ENCODE measurements around the gene UQCRHL. TPM values are rescaled to one million over a fixed set of nuclear protein-coding genes. Genes with fewer than 3 reads are reported as not detected.

UQCRHL gene
- total RNA-seq, 2 donors from 2014 or later, result 1.6 to 3.7 TPM

GRCh38 chr1:15775706-15776105 is 31.7 kb downstream of the UQCRHL start:
- no peaks in the 10 kb centered on the region for H3K27me3 Mint-ChIP-seq (ENCODE audit: insufficient read depth)
- peaks cover 73% of the 10 kb centered on the region for H3K36me3 Mint-ChIP-seq (ENCODE audit: low read depth)

GRCh38 chr1:15771836-15772515 is 35.5 kb downstream of the UQCRHL start:
- no peaks in the 10 kb centered on the region for H3K27me3 Mint-ChIP-seq (ENCODE audit: insufficient read depth)
- WGBS, 2 experiments (ENCODE audit: insufficient coverage in 1 of 2, insufficient read length in 1 of 2), result 92 to 93% methylated on average over 4 to 6 of the region's 6 CpGs
- H3K4me1 Mint-ChIP-seq, result no peaks in the 10 kb centered on the region
- H3K9ac ChIP-seq (ENCODE audit: extremely low read depth, low read length, poor library complexity, severe bottlenecking), result no peak overlapping the region
- no peaks in the 10 kb centered on the region for H3K9me3 ChIP-seq (ENCODE audit: control insufficient read depth, low read length)
- no peak overlapping the region for H3K4me3 ChIP-seq (ENCODE audit: low read length)
- no peaks in the 10 kb centered on the region for H3K27me3 ChIP-seq (ENCODE audit: control insufficient read depth, insufficient read depth, low read length, poor library complexity, severe bottlenecking)
- no peak for TF ChIP-seq CTCF (conservative IDR thresholded peaks at IDR 0.05)
- DNase-seq, result no peak
- no peaks in the 10 kb centered on the region for H3K9me3 Mint-ChIP-seq
- H3K4me1 ChIP-seq (ENCODE audit: control insufficient read depth, insufficient read depth, low read length), result no peaks in the 10 kb centered on the region
- H3K27ac Mint-ChIP-seq, result peak overlapping the region; percentile 74
- no peak overlapping the region for H3K4me3 Mint-ChIP-seq
- peaks cover 65% of the 10 kb centered on the region for H3K36me3 Mint-ChIP-seq (ENCODE audit: low read depth)
- H3K36me3 ChIP-seq (ENCODE audit: control insufficient read depth, insufficient read depth, low read length), result peaks cover 81% of the 10 kb centered on the region
- H3K27ac ChIP-seq (ENCODE audit: low read depth, low read length), result no peak overlapping the region

More at GRCh38 chr1:15775706-15776105, 31.7 kb downstream of the UQCRHL start:
- Histone ChIP-seq H3K36me3 (ENCODE audit: control insufficient read depth, insufficient read depth, low read length) (peaks cover 86% of the 10 kb centered on the region), H3K9ac (ENCODE audit: extremely low read depth, low read length, poor library complexity, severe bottlenecking) (no peak overlapping the region), H3K4me1 (ENCODE audit: control insufficient read depth, insufficient read depth, low read length) (no peaks in the 10 kb centered on the region), H3K27ac (ENCODE audit: low read depth, low read length) (no peak overlapping the region), H3K9me3 (ENCODE audit: control insufficient read depth, low read length) (no peaks in the 10 kb centered on the region), H3K27me3 (ENCODE audit: control insufficient read depth, insufficient read depth, low read length, poor library complexity, severe bottlenecking) (no peaks in the 10 kb centered on the region), H3K4me3 (ENCODE audit: low read length) (no peak overlapping the region)
- TF ChIP-seq CTCF (conservative IDR thresholded peaks at IDR 0.05), result no peak
- Mint-ChIP-seq H3K4me1 (peaks cover 3% of the 10 kb centered on the region), H3K4me3 (no peak overlapping the region), H3K9me3 (no peaks in the 10 kb centered on the region), H3K27ac (no peak overlapping the region)
- WGBS, 2 experiments (ENCODE audit: insufficient coverage in 1 of 2, insufficient read length in 1 of 2), result 97% methylated on average over 2 of the region's 2 CpGs; no CpG with 5 or more reads in 1 of the 2 experiments
- no peak for DNase-seq

- H3K9me3 ChIP-seq (ENCODE audit: control insufficient read depth, low read length), result no peaks in the 10 kb centered on the region
- no peak overlapping the region for H3K9ac ChIP-seq (ENCODE audit: extremely low read depth, low read length, poor library complexity, severe bottlenecking)
- Mint-ChIP-seq H3K4me3 (no peak overlapping the region), H3K27ac (no peak overlapping the region), H3K27me3 (ENCODE audit: insufficient read depth) (no peaks in the 10 kb centered on the region), H3K9me3 (no peaks in the 10 kb centered on the region), H3K36me3 (ENCODE audit: low read depth) (peaks cover 60% of the 10 kb centered on the region), H3K4me1 (no peaks in the 10 kb centered on the region)
- 95 to 97% methylated on average over 10 to 14 of the region's 14 CpGs for WGBS, 2 experiments (ENCODE audit: insufficient coverage in 1 of 2, insufficient read length in 1 of 2)
- no peaks in the 10 kb centered on the region for H3K4me1 ChIP-seq (ENCODE audit: control insufficient read depth, insufficient read depth, low read length)
- no peaks in the 10 kb centered on the region for H3K27me3 ChIP-seq (ENCODE audit: control insufficient read depth, insufficient read depth, low read length, poor library complexity, severe bottlenecking)
- peaks cover 80% of the 10 kb centered on the region for H3K36me3 ChIP-seq (ENCODE audit: control insufficient read depth, insufficient read depth, low read length)
- no peak overlapping the region for H3K4me3 ChIP-seq (ENCODE audit: low read length)
- no peak for DNase-seq
- H3K27ac ChIP-seq (ENCODE audit: low read depth, low read length), result no peak overlapping the region
- no peak for TF ChIP-seq CTCF (conservative IDR thresholded peaks at IDR 0.05)
Observed at GRCh38 chr1:15770313-15770962, 37.0 kb downstream of the UQCRHL start.
